HEK293 (cell line): ENCODE data around the gene CACTIN.

Experiments used
- EGR2 ChIP-seq: fragments of 450-650 bp; formaldehyde crosslinking; IDR thresholded peaks from 2 replicates; pipeline ENCODE4 v1.5.1; 2016; ENCODE audit warnings: low read depth, missing biosample characterization, missing genetic modification characterization
- FEZF1 ChIP-seq: fragments of 450-650 bp; formaldehyde crosslinking; IDR thresholded peaks from 2 replicates; pipeline ENCODE4 v1.5.1; 2016; ENCODE audit warnings: missing biosample characterization, missing genetic modification characterization
- IKZF3 ChIP-seq: fragments of 450-650 bp; IDR thresholded peaks from 2 replicates; pipeline ENCODE4 v1.5.0; 2018; ENCODE audit warnings: missing biosample characterization, mild to moderate bottlenecking, missing genetic modification characterization, moderate library complexity
- KLF10 ChIP-seq: fragments of 450-650 bp; IDR thresholded peaks from 2 replicates; pipeline ENCODE4 v1.5.1; 2018; ENCODE audit warnings: missing biosample characterization, mild to moderate bottlenecking, missing genetic modification characterization
- KLF9 ChIP-seq: fragments of 450-650 bp; formaldehyde crosslinking; IDR thresholded peaks from 2 replicates; pipeline ENCODE4 v1.5.1; 2016; ENCODE audit warnings: missing biosample characterization, missing genetic modification characterization, low read depth
- RBAK ChIP-seq: fragments of 450-650 bp; formaldehyde crosslinking; IDR thresholded peaks from 2 replicates; pipeline ENCODE4 v1.5.1; 2016; ENCODE audit warnings: missing biosample characterization, missing genetic modification characterization
- SCRT2 ChIP-seq: fragments of 450-650 bp; formaldehyde crosslinking; IDR thresholded peaks from 2 replicates; pipeline ENCODE4 v1.5.1; 2016; ENCODE audit warnings: missing biosample characterization, missing genetic modification characterization
- WT1 ChIP-seq: fragments of 450-650 bp; formaldehyde crosslinking; IDR thresholded peaks from 2 replicates; pipeline ENCODE4 v1.5.1; 2016; ENCODE audit warnings: missing biosample characterization, missing genetic modification characterization
- ZBTB1 ChIP-seq: fragments of 450-650 bp; formaldehyde crosslinking; IDR thresholded peaks from 2 replicates; pipeline ENCODE4 v1.5.1; 2016; ENCODE audit warnings: missing biosample characterization, missing genetic modification characterization
- ZFP69B ChIP-seq: fragments of 450-650 bp; formaldehyde crosslinking; IDR thresholded peaks from 2 replicates; pipeline ENCODE4 v1.5.1; 2016; ENCODE audit warnings: missing biosample characterization, missing genetic modification characterization
- ZNF114 ChIP-seq: fragments of 450-650 bp; formaldehyde crosslinking; IDR thresholded peaks from 2 replicates; pipeline ENCODE4 v1.5.0; 2017; ENCODE audit warnings: missing biosample characterization, missing genetic modification characterization
- ZNF146 ChIP-seq: fragments of 450-650 bp; formaldehyde crosslinking; IDR thresholded peaks from 2 replicates; pipeline ENCODE4 v1.5.1; 2016; ENCODE audit warnings: missing biosample characterization, missing genetic modification characterization
- ZNF16 ChIP-seq: fragments of 450-650 bp; formaldehyde crosslinking; IDR thresholded peaks from 2 replicates; pipeline ENCODE4 v1.5.1; 2016; ENCODE audit warnings: low read depth, missing biosample characterization, missing genetic modification characterization
- ZNF223 ChIP-seq: fragments of 450-650 bp; formaldehyde crosslinking; IDR thresholded peaks from 2 replicates; pipeline ENCODE4 v1.5.1; 2016; ENCODE audit warnings: missing biosample characterization, missing genetic modification characterization
- ZNF426 ChIP-seq: fragments of 450-650 bp; formaldehyde crosslinking; IDR thresholded peaks from 2 replicates; pipeline ENCODE4 v1.5.1; 2017; ENCODE audit warnings: missing biosample characterization, missing genetic modification characterization, mild to moderate bottlenecking, inconsistent platforms, moderate library complexity
- ZNF521 ChIP-seq: fragments of 450-650 bp; formaldehyde crosslinking; IDR thresholded peaks from 2 replicates; pipeline ENCODE4 v1.5.1; 2017; ENCODE audit warnings: missing biosample characterization, mild to moderate bottlenecking, missing genetic modification characterization
- ZNF529 ChIP-seq: fragments of 450-650 bp; formaldehyde crosslinking; IDR thresholded peaks from 2 replicates; pipeline ENCODE4 v1.5.1; 2017; ENCODE audit warnings: missing genetic modification characterization, missing biosample characterization; ENCODE audit not compliant: insufficient replicate concordance
- ZNF544 ChIP-seq: fragments of 450-650 bp; formaldehyde crosslinking; IDR thresholded peaks from 2 replicates; pipeline ENCODE4 v1.5.0; 2017; ENCODE audit warnings: missing biosample characterization, missing genetic modification characterization
- ZNF548 ChIP-seq: fragments of 450-650 bp; formaldehyde crosslinking; IDR thresholded peaks from 2 replicates; pipeline ENCODE4 v1.5.1; 2016; ENCODE audit warnings: missing biosample characterization, missing genetic modification characterization
- ZNF555 ChIP-seq: fragments of 450-650 bp; formaldehyde crosslinking; conservative IDR thresholded peaks from 2 replicates; pipeline ENCODE4 v1.5.1; 2017; ENCODE audit warnings: missing biosample characterization, mild to moderate bottlenecking, missing genetic modification characterization, inconsistent platforms
- ZNF558 ChIP-seq: fragments of 450-650 bp; formaldehyde crosslinking; IDR thresholded peaks from 2 replicates; pipeline ENCODE4 v1.5.1; 2016; ENCODE audit warnings: missing biosample characterization, missing genetic modification characterization
- ZNF560 ChIP-seq: fragments of 450-650 bp; formaldehyde crosslinking; IDR thresholded peaks from 2 replicates; pipeline ENCODE4 v1.5.1; 2017; ENCODE audit warnings: missing biosample characterization, missing genetic modification characterization, borderline replicate concordance
- ZNF670 ChIP-seq: fragments of 450-650 bp; formaldehyde crosslinking; IDR thresholded peaks from 2 replicates; pipeline ENCODE4 v1.5.1; 2016; ENCODE audit warnings: missing biosample characterization, missing genetic modification characterization, low read depth
- TF ChIP-seq, protein P1 (sequence below): fragments of 450-650 bp; formaldehyde crosslinking; IDR thresholded peaks from 2 replicates; pipeline ENCODE4 v1.5.1; 2016; ENCODE audit warnings: missing biosample characterization, missing genetic modification characterization
- TF ChIP-seq, protein P2 (sequence below): fragments of 450-650 bp; formaldehyde crosslinking; IDR thresholded peaks from 2 replicates; pipeline ENCODE4 v1.5.1; 2016; ENCODE audit warnings: missing biosample characterization, missing genetic modification characterization, borderline replicate concordance
- TF ChIP-seq, protein P3 (sequence below): fragments of 450-650 bp; formaldehyde crosslinking; IDR thresholded peaks from 2 replicates; pipeline ENCODE4 v1.5.1; 2016; ENCODE audit warnings: missing biosample characterization, missing genetic modification characterization
- TF ChIP-seq, protein P4 (sequence below): fragments of 450-650 bp; formaldehyde crosslinking; IDR thresholded peaks from 2 replicates; pipeline ENCODE4 v1.5.1; 2016; ENCODE audit warnings: missing biosample characterization, missing genetic modification characterization

The CACTIN gene

DNA sequence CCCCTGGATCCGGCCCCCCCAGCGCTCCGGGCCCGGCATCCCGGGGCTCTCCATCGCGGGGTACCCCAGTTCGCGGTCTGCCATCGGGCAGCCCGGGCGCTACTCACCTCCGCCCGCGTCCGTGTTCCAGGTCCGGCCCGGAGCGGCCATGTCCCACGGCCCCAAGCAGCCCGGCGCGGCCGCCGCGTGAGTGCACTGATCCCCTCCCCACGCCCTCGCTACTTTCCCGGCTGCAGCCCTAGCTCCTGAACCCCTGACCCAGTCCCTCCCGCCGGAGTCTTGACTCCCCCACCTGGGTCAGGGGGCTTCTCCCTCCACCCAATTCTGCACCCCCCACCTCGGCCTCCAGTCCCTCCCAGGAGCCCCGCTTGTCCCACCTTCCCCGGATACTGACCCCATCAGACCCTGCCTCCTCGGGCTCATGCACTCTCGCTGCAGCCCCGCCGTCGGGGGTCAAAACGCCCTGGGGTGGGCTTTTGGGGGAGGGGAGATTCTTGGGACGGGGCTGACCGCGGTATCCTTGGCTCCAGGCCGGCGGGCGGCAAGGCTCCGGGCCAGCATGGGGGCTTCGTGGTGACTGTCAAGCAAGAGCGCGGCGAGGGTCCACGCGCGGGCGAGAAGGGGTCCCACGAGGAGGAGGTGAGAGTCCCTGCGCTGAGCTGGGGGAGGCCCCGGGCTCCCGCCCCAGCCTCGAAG, 53.3 kb downstream of the CACTIN start (continued):
- TF ChIP-seq ZNF544 (tag by site-specific recombination) = no peak
- no peak for TF ChIP-seq ZFP69B (tag by site-specific recombination)
- TF ChIP-seq RBAK (tag by site-specific recombination) = no peak
- TF ChIP-seq ZNF146 (tag by site-specific recombination) = 0 out of 2 replicates have a peak, but pooled peaks have one; percentile 7
- no peak; the same call in 1 of the 2 replicates for TF ChIP-seq KLF10 (tag by site-specific recombination)
- TF ChIP-seq ZNF426 (tag by site-specific recombination) = no peak
- no peak for TF ChIP-seq ZNF560
- TF ChIP-seq FEZF1 = no peak
- TF ChIP-seq, protein P1, sequence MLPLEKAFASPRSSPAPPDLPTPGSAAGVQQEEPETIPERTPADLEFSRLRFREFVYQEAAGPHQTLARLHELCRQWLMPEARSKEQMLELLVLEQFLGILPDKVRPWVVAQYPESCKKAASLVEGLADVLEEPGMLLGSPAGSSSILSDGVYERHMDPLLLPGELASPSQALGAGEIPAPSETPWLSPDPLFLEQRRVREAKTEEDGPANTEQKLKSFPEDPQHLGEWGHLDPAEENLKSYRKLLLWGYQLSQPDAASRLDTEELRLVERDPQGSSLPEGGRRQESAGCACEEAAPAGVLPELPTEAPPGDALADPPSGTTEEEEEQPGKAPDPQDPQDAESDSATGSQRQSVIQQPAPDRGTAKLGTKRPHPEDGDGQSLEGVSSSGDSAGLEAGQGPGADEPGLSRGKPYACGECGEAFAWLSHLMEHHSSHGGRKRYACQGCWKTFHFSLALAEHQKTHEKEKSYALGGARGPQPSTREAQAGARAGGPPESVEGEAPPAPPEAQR = no peak
- TF ChIP-seq, protein P2, sequence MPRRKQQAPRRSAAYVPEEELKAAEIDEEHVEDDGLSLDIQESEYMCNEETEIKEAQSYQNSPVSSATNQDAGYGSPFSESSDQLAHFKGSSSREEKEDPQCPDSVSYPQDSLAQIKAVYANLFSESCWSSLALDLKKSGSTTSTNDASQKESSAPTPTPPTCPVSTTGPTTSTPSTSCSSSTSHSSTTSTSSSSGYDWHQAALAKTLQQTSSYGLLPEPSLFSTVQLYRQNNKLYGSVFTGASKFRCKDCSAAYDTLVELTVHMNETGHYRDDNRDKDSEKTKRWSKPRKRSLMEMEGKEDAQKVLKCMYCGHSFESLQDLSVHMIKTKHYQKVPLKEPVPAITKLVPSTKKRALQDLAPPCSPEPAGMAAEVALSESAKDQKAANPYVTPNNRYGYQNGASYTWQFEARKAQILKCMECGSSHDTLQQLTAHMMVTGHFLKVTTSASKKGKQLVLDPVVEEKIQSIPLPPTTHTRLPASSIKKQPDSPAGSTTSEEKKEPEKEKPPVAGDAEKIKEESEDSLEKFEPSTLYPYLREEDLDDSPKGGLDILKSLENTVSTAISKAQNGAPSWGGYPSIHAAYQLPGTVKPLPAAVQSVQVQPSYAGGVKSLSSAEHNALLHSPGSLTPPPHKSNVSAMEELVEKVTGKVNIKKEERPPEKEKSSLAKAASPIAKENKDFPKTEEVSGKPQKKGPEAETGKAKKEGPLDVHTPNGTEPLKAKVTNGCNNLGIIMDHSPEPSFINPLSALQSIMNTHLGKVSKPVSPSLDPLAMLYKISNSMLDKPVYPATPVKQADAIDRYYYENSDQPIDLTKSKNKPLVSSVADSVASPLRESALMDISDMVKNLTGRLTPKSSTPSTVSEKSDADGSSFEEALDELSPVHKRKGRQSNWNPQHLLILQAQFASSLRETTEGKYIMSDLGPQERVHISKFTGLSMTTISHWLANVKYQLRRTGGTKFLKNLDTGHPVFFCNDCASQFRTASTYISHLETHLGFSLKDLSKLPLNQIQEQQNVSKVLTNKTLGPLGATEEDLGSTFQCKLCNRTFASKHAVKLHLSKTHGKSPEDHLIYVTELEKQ (tag by site-specific recombination) = no peak; the same call in 1 of the 2 replicates
- TF ChIP-seq SCRT2 (tag by site-specific recombination) = no peak
- TF ChIP-seq, protein P3, sequence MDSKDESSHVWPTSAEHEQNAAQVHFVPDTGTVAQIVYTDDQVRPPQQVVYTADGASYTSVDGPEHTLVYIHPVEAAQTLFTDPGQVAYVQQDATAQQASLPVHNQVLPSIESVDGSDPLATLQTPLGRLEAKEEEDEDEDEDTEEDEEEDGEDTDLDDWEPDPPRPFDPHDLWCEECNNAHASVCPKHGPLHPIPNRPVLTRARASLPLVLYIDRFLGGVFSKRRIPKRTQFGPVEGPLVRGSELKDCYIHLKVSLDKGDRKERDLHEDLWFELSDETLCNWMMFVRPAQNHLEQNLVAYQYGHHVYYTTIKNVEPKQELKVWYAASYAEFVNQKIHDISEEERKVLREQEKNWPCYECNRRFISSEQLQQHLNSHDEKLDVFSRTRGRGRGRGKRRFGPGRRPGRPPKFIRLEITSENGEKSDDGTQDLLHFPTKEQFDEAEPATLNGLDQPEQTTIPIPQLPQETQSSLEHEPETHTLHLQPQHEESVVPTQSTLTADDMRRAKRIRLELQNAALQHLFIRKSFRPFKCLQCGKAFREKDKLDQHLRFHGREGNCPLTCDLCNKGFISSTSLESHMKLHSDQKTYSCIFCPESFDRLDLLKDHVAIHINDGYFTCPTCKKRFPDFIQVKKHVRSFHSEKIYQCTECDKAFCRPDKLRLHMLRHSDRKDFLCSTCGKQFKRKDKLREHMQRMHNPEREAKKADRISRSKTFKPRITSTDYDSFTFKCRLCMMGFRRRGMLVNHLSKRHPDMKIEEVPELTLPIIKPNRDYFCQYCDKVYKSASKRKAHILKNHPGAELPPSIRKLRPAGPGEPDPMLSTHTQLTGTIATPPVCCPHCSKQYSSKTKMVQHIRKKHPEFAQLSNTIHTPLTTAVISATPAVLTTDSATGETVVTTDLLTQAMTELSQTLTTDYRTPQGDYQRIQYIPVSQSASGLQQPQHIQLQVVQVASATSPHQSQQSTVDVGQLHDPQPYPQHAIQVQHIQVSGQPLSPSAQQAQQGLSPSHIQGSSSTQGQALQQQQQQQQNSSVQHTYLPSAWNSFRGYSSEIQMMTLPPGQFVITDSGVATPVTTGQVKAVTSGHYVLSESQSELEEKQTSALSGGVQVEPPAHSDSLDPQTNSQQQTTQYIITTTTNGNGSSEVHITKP = no peak
- no peak for TF ChIP-seq EGR2 (tag by site-specific recombination)
- no peak for TF ChIP-seq WT1 (tag by site-specific recombination)
- TF ChIP-seq ZNF521 (tag by site-specific recombination) = no peak
- peak; percentile 38; the same call in 1 of the 2 replicates for TF ChIP-seq IKZF3 (tag by site-specific recombination)
- TF ChIP-seq ZNF548 (tag by site-specific recombination) = no peak
- TF ChIP-seq ZBTB1 (tag by site-specific recombination) = no peak
- TF ChIP-seq ZNF16 (tag by site-specific recombination) = no peak
- no peak for TF ChIP-seq ZNF555 (tag by site-specific recombination)
- TF ChIP-seq, protein P4, sequence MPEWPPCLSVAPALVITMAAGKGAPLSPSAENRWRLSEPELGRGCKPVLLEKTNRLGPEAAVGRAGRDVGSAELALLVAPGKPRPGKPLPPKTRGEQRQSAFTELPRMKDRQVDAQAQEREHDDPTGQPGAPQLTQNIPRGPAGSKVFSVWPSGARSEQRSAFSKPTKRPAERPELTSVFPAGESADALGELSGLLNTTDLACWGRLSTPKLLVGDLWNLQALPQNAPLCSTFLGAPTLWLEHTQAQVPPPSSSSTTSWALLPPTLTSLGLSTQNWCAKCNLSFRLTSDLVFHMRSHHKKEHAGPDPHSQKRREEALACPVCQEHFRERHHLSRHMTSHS (tag by site-specific recombination) = no peak
- TF ChIP-seq ZNF223 (tag by site-specific recombination) = no peak
- TF ChIP-seq ZNF670 (tag by site-specific recombination) = no peak
- TF ChIP-seq ZNF529 = no peak
- no peak for TF ChIP-seq ZNF114 (tag by site-specific recombination)
- TF ChIP-seq KLF9 (tag by site-specific recombination) = 0 out of 2 replicates have a peak, but pooled peaks have one; percentile 5
- TF ChIP-seq ZNF558 (tag by site-specific recombination) = no peak
- TF ChIP-seq, all 188 proteins: peak for 42
